Measurements from ENCODE around the gene RASGRP1. TPM values are rescaled to one million over a fixed set of nuclear protein-coding genes. Genes with fewer than 3 reads are reported as not detected.

Gene RASGRP1
- total RNA-seq, 1 experiment from 2014 or later = 1.6 TPM

DNA sequence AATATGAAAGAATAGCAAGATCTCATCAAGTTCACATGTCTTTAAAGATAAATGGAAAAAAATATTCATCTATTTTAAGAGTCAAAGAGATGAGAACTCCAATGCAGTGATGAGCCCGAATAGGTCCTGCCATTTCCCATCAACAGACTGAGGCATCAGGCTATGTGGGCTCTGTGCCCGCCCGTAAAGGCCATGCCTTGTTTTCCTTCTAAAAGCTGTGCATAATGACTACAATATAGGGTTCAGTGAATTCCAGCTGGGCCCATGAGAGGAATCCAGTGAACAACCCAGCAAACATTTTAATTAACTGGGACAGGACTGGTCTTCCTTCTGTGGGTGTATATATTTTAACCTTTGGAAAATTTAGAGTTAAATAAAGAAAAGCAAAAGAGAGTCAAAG lies 44.6 kb downstream of the RASGRP1 start (continued):
- TF ChIP-seq EGR1 (IDR thresholded peaks at IDR 0.05; ENCODE audit: low read depth) (no peak), EZH2phosphoT487 (IDR thresholded peaks at IDR 0.05; ENCODE audit: borderline replicate concordance) (no peak), EZH2 (IDR thresholded peaks at IDR 0.05) (no peak), ZFX (IDR thresholded peaks at IDR 0.05) (no peak), JUND (IDR thresholded peaks at IDR 0.05) (no peak), RAD21 (IDR thresholded peaks at IDR 0.05; ENCODE audit: low read depth) (no peak), TCF7L2 (IDR thresholded peaks at IDR 0.05; ENCODE audit: borderline replicate concordance, extremely low read depth, insufficient read depth, insufficient read length) (no peak), ZNF274 (IDR thresholded peaks at IDR 0.05; ENCODE audit: low read depth, low read length) (no peak)
- TF ChIP-seq, protein P1, sequence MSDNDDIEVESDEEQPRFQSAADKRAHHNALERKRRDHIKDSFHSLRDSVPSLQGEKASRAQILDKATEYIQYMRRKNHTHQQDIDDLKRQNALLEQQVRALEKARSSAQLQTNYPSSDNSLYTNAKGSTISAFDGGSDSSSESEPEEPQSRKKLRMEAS (IDR thresholded peaks at IDR 0.05) = no peak
- TF ChIP-seq, protein P2, sequence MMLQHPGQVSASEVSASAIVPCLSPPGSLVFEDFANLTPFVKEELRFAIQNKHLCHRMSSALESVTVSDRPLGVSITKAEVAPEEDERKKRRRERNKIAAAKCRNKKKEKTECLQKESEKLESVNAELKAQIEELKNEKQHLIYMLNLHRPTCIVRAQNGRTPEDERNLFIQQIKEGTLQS (IDR thresholded peaks at IDR 0.05) = no peak
- TF ChIP-seq, protein P3, sequence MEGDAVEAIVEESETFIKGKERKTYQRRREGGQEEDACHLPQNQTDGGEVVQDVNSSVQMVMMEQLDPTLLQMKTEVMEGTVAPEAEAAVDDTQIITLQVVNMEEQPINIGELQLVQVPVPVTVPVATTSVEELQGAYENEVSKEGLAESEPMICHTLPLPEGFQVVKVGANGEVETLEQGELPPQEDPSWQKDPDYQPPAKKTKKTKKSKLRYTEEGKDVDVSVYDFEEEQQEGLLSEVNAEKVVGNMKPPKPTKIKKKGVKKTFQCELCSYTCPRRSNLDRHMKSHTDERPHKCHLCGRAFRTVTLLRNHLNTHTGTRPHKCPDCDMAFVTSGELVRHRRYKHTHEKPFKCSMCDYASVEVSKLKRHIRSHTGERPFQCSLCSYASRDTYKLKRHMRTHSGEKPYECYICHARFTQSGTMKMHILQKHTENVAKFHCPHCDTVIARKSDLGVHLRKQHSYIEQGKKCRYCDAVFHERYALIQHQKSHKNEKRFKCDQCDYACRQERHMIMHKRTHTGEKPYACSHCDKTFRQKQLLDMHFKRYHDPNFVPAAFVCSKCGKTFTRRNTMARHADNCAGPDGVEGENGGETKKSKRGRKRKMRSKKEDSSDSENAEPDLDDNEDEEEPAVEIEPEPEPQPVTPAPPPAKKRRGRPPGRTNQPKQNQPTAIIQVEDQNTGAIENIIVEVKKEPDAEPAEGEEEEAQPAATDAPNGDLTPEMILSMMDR (IDR thresholded peaks at IDR 0.05 in 2 of 3, conservative IDR thresholded peaks at IDR 0.05 in 1 of 3; ENCODE audit: borderline replicate concordance in 1 of 3, insufficient read depth in 1 of 3, low read depth in 2 of 3, low read length in 2 of 3) = no peak

DNA sequence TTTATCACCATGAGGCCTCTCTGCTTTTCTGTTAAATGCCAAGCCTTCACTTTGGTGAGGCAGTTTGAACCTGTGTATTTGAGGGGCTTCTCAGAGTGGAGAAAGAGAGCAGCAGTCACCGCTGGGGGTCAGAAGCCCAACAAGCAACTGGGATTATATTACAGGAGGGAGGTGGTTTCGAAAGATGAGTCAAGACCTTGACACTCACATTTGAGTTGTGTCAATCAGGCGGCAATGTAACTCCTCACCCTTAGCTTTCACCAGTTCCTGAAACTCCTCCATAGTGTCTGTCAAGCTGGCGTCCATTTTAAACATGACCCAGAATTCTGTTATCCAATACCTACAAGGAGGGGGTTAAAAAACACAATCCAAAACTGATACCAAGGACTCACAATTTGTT lies 46.5 kb downstream of the RASGRP1 start:
- DNase-seq (ENCODE audit: low read depth, low spot score) (no peak), ATAC-seq (no peak)
- H2AFZ ChIP-seq (ENCODE audit: low read depth, low read length, poor library complexity, severe bottlenecking) = no peak overlapping the region
- no peaks in the 10 kb centered on the region for H3K4me1 ChIP-seq (ENCODE audit: control insufficient read depth in 1 of 2, insufficient read depth in 2 of 2, low read length in 2 of 2)
- RAD21 ChIA-PET (ENCODE audit: low non-redundant PET in 1 of 2, low total read pairs in 2 of 2, uncharacterized antibody in 2 of 2, unreplicated experiment in 2 of 2) = no interaction called here
- no peaks in the 10 kb centered on the region for H3K9me2 ChIP-seq (ENCODE audit: insufficient read depth)
- H3K4me3 ChIP-seq (replicated peaks in 1 of 2; ENCODE audit: low read depth in 1 of 2, low read length in 2 of 2) = no peak overlapping the region
- no peaks in the 10 kb centered on the region for H4K20me1 ChIP-seq (ENCODE audit: insufficient read depth)
- no peaks in the 10 kb centered on the region for H3K36me3 ChIP-seq (ENCODE audit: control insufficient read depth in 1 of 2, insufficient read depth in 2 of 2, low read length in 2 of 2)
- H3K9ac ChIP-seq (ENCODE audit: low read length) = no peak overlapping the region
- no peak for TF ChIP-seq TCF7L2 (IDR thresholded peaks at IDR 0.05; ENCODE audit: borderline replicate concordance, extremely low read depth, insufficient read depth, insufficient read length)
- intact Hi-C loops (cut with micrococcal nuclease) = no loop called here
- CTCF ChIA-PET = interaction anchor here (2.0 kb wide), 1 partner anchor 46 kb away, joined by 4 read pairs; no protein-coding TSS in a partner anchor
- no peaks in the 10 kb centered on the region for H3K79me2 ChIP-seq (ENCODE audit: insufficient read depth, low read length)
- no TSS peak for BruUV-seq (replicated peaks)
- H3K27ac ChIP-seq (ENCODE audit: low read depth, low read length) = no peak overlapping the region
- POLR2A ChIA-PET = no interaction called here
- no peaks in the 10 kb centered on the region for H3K9me3 ChIP-seq (ENCODE audit: control insufficient read depth in 1 of 2, insufficient read depth in 1 of 2, low read depth in 1 of 2, low read length in 2 of 2)
- no peaks in the 10 kb centered on the region for H3K27me3 ChIP-seq (ENCODE audit: insufficient read depth, low read length)
- no peak overlapping the region for H3K4me2 ChIP-seq (ENCODE audit: low read length)

Measured in HCT116 (cell line).